Measurements from ENCODE around the gene KRT35. TPM values are rescaled to one million over a fixed set of nuclear protein-coding genes. Genes with fewer than 3 reads are reported as not detected.

Gene KRT35
- total and polyA plus RNA-seq, 4 donors: not detected

DNA sequence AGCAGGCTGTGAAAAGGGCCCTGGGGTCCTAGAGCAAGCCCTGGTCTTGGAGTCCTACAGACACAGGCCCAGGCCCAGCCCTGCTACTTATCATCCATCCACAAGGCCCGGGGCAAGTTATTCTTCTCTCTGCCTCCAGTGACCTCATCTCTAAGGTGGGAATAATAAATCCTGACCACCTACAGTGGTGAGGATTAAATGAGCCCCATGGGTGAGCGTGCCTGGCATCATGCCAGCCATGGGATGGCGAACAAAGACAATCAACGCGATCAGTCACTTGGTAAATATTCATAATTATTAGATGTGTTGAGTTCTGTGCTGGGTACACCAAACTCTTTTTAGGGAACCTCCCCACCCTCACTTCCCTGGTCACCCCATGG, 32.2 kb upstream of the KRT35 start:
- no CpG with 5 or more reads among the region's 5 CpGs for WGBS (ENCODE audit: insufficient coverage)
- no peak overlapping the region for H3K27ac ChIP-seq (ENCODE audit: low read depth, low read length)

DNA sequence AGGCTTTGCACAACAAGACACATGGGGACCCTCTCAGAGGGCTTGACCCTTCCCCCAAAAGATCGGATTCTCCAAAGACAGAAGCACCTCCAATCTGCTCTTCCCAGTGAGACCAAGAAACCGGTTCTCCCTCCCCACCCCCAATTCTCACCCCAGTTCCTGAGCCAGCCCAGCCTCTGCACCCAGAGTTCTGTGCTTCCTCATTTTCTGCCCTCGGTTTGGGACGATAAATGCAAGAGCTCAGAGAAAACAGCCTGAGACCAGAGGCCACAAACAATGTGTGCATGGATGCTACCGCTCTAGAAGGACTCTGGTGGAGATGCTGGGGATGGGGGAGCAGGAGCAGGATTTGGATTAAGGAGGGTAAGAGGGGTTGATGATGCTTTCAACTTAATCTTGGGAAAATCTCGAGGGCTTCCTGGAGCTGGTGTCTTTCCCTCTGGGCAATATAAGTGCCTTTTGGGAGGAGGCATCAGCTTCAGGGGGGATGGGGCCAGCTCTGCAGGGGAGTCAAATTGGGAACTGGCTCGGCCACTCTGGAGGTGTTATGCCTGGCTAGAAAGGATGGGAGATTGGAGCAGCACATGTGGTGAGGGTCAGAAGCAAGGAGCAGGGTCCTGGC, 31.7 kb upstream of the KRT35 start:
- Histone ChIP-seq H3K27me3 (ENCODE audit: control insufficient read depth, insufficient read depth, low read length) (no peaks in the 10 kb centered on the region), H3K36me3 (ENCODE audit: control insufficient read depth, insufficient read depth, low read length) (no peaks in the 10 kb centered on the region), H3K4me1 (ENCODE audit: control insufficient read depth, insufficient read depth, low read length) (no peaks in the 10 kb centered on the region), H3K9me3 (ENCODE audit: control insufficient read depth, insufficient read depth, low read length) (no peaks in the 10 kb centered on the region), H3K27ac (ENCODE audit: low read depth, low read length) (no peak overlapping the region), H3K4me3 (ENCODE audit: low read depth, low read length) (no peak overlapping the region)
- 63% methylated on average over 7 of the region's 7 CpGs for WGBS (ENCODE audit: insufficient coverage)
- DNase-seq (ENCODE audit: low read depth in 4 of 6, low spot score in 6 of 6): no peak

More for the DNA sequence above, 32.2 kb upstream of the KRT35 start:
- no peak for DNase-seq (ENCODE audit: low read depth in 4 of 6, low spot score in 6 of 6)
- H3K9me3 ChIP-seq (ENCODE audit: control insufficient read depth, insufficient read depth, low read length): no peaks in the 10 kb centered on the region
- H3K4me3 ChIP-seq (ENCODE audit: low read depth, low read length): no peak overlapping the region
- no peaks in the 10 kb centered on the region for H3K36me3 ChIP-seq (ENCODE audit: control insufficient read depth, insufficient read depth, low read length)
- H3K4me1 ChIP-seq (ENCODE audit: control insufficient read depth, insufficient read depth, low read length): no peaks in the 10 kb centered on the region
- no peaks in the 10 kb centered on the region for H3K27me3 ChIP-seq (ENCODE audit: control insufficient read depth, insufficient read depth, low read length)

DNA sequence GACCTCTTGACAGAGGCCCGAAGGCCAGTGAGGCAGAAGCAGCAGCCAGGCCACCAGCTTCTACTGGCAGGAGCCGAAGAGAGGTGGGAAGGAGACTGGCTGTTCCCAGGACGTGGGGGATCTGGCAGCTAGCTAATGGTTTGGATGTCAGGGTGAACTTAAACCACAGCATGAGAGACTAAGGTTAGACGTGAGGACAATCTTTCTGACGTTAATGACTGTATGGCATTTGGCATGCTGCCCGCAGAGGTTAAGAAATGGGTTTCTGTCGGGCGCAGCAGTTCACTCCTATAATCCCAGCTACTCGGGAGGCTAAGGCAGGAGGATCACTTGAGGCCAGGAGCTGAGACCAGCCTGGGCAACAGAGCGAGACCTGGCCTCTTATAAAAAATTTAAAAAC, 30.8 kb upstream of the KRT35 start:
- WGBS (ENCODE audit: insufficient coverage): 85% methylated on average over 8 of the region's 10 CpGs
- H3K27me3 ChIP-seq (ENCODE audit: control insufficient read depth, insufficient read depth, low read length): no peaks in the 10 kb centered on the region
- H3K9me3 ChIP-seq (ENCODE audit: control insufficient read depth, insufficient read depth, low read length): no peaks in the 10 kb centered on the region
- H3K4me1 ChIP-seq (ENCODE audit: control insufficient read depth, insufficient read depth, low read length): no peaks in the 10 kb centered on the region
- DNase-seq (ENCODE audit: low read depth in 4 of 6, low spot score in 6 of 6): no peak
- no peak overlapping the region for H3K27ac ChIP-seq (ENCODE audit: low read depth, low read length)
- H3K4me3 ChIP-seq (ENCODE audit: low read depth, low read length): no peak overlapping the region
- H3K36me3 ChIP-seq (ENCODE audit: control insufficient read depth, insufficient read depth, low read length): no peaks in the 10 kb centered on the region

DNA sequence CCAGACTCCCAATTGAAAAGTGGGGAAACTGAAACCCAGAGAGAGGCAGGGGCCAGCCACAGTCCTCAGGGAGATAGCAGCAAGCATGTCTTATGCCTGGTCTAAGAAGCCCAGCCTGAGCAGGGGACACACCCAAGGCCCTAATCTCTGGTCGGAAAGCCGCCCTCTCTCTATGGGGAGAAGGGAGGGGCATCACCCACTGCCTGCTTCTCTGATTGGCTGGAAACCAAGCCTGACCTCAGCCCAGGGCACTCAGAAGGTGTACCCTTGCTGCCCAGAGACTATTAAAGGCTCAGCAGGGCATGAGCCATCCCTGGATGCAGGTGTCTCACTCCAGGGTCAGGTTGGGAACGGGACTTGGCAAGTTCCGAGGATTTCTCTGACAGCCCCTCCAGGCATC, 30.2 kb upstream of the KRT35 start:
- Histone ChIP-seq H3K9me3 (ENCODE audit: control insufficient read depth, insufficient read depth, low read length) (no peaks in the 10 kb centered on the region), H3K4me1 (ENCODE audit: control insufficient read depth, insufficient read depth, low read length) (no peaks in the 10 kb centered on the region), H3K27ac (ENCODE audit: low read depth, low read length) (no peak overlapping the region), H3K27me3 (ENCODE audit: control insufficient read depth, insufficient read depth, low read length) (no peaks in the 10 kb centered on the region), H3K36me3 (ENCODE audit: control insufficient read depth, insufficient read depth, low read length) (no peaks in the 10 kb centered on the region), H3K4me3 (ENCODE audit: low read depth, low read length) (no peak overlapping the region)
- no peak for DNase-seq (ENCODE audit: low read depth in 4 of 6, low spot score in 6 of 6)
- 83% methylated on average over 1 of the region's 4 CpGs for WGBS (ENCODE audit: insufficient coverage)

DNA sequence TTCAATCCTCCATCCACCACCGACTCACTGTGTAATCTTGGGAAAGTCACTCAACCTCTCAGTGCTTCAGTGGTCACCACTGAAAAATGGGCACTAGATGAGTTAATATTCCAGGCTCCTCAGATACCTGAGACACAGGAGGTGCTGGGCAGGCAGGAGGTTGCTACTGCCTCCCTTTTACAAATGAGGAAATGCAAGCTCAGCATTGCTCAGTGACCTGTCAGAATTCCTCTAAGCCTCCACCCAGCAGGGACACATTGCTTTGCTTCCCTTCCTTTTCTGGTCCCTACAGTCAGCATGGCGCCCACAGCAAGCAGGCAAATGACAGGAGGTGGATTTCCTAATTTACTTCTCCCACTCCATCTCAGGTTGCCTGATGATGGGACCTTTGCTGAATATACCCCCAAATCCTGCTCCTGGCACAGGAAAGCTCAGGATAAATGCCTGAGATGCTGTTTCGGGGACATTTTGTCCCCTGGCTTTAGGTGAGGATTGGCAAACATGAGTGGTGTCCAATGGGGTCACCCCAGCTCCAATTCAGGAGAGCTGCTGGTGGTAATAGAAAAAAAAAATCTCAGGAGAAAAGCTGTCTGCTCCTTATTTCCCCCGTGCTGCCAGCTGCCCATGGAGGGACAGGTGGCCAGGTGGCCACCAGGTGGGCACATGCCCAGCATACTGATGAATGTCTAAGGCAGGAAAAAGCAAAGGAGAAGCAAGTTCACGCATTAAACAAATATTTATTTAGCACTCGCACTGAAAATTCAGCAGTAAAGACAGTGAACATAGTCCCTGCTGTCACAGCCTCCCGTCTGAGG, 29.5 kb upstream of the KRT35 start:
- H3K27me3 ChIP-seq (ENCODE audit: control insufficient read depth, insufficient read depth, low read length): no peaks in the 10 kb centered on the region
- DNase-seq (ENCODE audit: low read depth in 4 of 6, low spot score in 6 of 6): no peak
- H3K4me1 ChIP-seq (ENCODE audit: control insufficient read depth, insufficient read depth, low read length): no peaks in the 10 kb centered on the region
- H3K4me3 ChIP-seq (ENCODE audit: low read depth, low read length): no peak overlapping the region
- H3K9me3 ChIP-seq (ENCODE audit: control insufficient read depth, insufficient read depth, low read length): no peaks in the 10 kb centered on the region
- H3K36me3 ChIP-seq (ENCODE audit: control insufficient read depth, insufficient read depth, low read length): no peaks in the 10 kb centered on the region
- no peak overlapping the region for H3K27ac ChIP-seq (ENCODE audit: low read depth, low read length)
- WGBS (ENCODE audit: insufficient coverage): 85% methylated on average over 7 of the region's 7 CpGs

DNA sequence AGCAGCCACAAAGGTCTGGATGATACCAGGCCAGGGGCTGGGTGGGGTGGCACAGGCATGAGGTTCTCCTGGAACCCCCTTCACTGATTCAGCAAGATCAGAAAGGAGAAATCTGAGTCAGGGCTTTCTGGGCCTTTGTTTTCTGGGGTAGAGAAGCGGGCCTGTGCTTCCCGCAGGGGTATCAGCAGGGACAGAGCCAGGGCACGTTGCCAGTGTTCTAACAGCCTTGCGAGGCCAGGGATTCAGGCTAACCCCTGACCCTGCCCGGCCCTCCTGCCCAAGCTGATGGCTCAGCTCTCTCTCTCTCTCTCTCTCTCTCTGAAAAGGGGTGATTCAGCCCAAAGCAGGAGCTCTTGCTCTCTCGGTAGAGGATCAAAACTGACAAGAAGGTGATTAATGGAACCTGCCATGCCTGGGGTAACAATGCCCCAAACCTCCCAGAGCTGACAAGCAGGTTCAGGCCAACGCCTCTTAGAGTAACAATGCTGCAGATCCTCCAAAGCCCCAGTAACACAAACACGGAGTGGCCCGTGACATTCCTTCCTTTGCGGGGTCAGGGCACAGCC, 26.4 kb upstream of the KRT35 start:
- peak in 1 of 6 donors; percentile 23 for DNase-seq (ENCODE audit: low read depth in 4 of 6, low spot score in 6 of 6)
- Histone ChIP-seq H3K36me3 (ENCODE audit: control insufficient read depth, insufficient read depth, low read length) (no peaks in the 10 kb centered on the region), H3K27ac (ENCODE audit: low read depth, low read length) (no peak overlapping the region), H3K27me3 (ENCODE audit: control insufficient read depth, insufficient read depth, low read length) (no peaks in the 10 kb centered on the region), H3K4me3 (ENCODE audit: low read depth, low read length) (no peak overlapping the region), H3K4me1 (ENCODE audit: control insufficient read depth, insufficient read depth, low read length) (peaks cover 6% of the 10 kb centered on the region), H3K9me3 (ENCODE audit: control insufficient read depth, insufficient read depth, low read length) (no peaks in the 10 kb centered on the region)
- WGBS (ENCODE audit: insufficient coverage): 41% methylated on average over 9 of the region's 10 CpGs

DNA sequence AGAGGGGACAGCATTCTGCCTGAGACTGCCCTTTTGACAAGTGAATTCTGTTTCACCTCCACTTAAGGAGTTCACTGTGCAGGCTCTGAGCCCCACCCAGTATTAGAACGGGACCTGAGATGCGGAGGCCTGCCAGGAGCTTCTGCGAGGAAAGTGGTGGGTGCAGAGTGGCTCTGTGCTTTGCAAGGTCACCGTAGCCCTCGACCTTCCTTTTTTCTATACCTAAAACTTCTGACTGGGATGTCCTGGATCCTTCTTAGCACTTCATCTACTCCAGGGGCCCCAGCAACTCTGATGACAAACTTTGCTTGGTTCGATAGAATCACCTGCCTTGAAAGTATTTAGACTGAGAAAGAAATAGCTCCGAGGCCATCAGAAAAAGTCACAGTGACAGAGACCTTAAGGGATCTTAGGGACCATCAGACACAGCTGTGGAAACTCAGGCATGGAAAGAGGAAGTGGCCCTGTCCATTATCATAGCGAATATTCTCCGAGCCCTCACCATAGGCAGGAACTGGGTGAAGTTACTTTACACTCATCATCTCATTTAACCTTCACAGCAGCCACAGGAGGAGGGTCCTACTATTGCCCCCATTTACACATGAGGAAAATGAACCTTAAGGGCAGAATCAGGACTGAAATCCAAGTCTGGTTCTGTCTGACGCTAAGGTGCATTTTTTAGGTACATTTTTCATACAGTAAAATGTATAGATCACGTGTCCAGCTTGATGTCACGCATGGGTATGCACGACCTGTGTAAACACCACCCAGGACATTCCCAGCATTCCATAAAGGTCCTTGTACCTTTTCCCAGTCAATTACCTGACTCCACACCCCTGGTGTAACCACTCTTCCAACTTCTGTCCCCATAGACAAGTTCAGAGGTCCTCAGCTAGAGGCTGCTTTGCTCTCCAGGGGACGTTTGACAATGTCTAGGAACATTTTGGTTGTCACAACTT, 25.1 kb upstream of the KRT35 start:
- WGBS (ENCODE audit: insufficient coverage): 83% methylated on average over 8 of the region's 14 CpGs

DNA sequence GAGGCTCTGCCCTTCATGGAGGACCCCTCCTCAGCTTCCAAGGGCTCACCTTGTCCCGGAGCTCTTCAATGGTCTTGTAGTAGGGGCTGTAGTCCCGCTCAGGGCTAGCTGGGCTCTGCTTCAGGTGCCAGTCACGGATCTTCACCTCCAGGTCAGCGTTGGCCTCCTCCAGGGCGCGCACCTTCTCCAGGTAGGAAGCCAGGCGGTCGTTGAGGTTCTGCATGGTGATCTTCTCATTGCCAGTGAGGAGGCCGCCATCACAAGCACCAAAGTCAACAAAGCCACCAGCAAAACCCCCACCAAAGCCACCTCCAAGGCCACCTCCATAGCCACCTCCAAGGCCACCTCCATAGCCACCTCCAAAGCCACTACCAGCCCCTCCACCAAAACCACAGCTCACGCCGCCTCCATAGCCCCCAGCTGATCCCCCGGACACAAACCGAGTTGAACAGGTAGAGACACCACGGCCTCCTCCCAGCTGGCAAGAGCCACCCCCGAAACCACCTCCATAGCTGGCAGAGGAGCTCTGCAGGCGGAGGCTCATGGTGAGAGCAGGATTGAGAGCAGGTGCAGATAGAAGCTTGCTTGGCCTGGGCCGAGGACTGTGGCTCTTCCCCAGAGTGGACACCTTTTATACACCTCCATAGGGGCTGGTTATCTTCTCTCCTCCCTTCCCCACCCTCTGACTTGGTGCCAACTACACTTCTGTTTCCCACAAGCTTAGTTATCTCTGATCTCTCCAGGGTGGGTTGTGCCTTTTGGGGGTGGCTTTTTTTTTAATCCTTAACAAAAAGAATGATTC, 24.3 kb upstream of the KRT35 start, which contains the start of gene KRT13:
Gene KRT13 (minus strand): TSS at position 606 of the 802 bp plus-strand sequence. CDS start 62 bp downstream, at position 544.
- Histone ChIP-seq H3K9me3 (ENCODE audit: control insufficient read depth, insufficient read depth, low read length) (no peaks in the 10 kb centered on the region), H3K36me3 (ENCODE audit: control insufficient read depth, insufficient read depth, low read length) (no peaks in the 10 kb centered on the region), H3K4me3 (ENCODE audit: low read depth, low read length) (no peak within 1 kb of the TSS), H3K27ac (ENCODE audit: low read depth, low read length) (no peak within 1 kb of the TSS), H3K27me3 (ENCODE audit: control insufficient read depth, insufficient read depth, low read length) (no peaks in the 10 kb centered on the region), H3K4me1 (ENCODE audit: control insufficient read depth, insufficient read depth, low read length) (peaks cover 6% of the 10 kb centered on the region)
- no peak for DNase-seq (ENCODE audit: low read depth in 4 of 6, low spot score in 6 of 6)
- WGBS (ENCODE audit: insufficient coverage): 94% methylated on average over 13 of the region's 17 CpGs

More for the DNA sequence above, 25.1 kb upstream of the KRT35 start:
- H3K9me3 ChIP-seq (ENCODE audit: control insufficient read depth, insufficient read depth, low read length): no peaks in the 10 kb centered on the region
- H3K27ac ChIP-seq (ENCODE audit: low read depth, low read length): no peak overlapping the region
- H3K27me3 ChIP-seq (ENCODE audit: control insufficient read depth, insufficient read depth, low read length): no peaks in the 10 kb centered on the region
- H3K36me3 ChIP-seq (ENCODE audit: control insufficient read depth, insufficient read depth, low read length): no peaks in the 10 kb centered on the region
- H3K4me1 ChIP-seq (ENCODE audit: control insufficient read depth, insufficient read depth, low read length): peaks cover 6% of the 10 kb centered on the region
- no peak for DNase-seq (ENCODE audit: low read depth in 4 of 6, low spot score in 6 of 6)
- H3K4me3 ChIP-seq (ENCODE audit: low read depth, low read length): no peak overlapping the region

Measured in spinal cord (tissue), 10 donors.